H1 (cell line): ENCODE data around the gene RMND5B. TPM values are rescaled to one million over a fixed set of nuclear protein-coding genes. Genes with fewer than 3 reads are reported as not detected.
A peak's percentile ranks its signal among the peaks of the same experiment; 100 is the strongest.

Experiments used
- ATF3 ChIP-seq: IDR thresholded peaks from 2 replicates; pipeline ENCODE4 v1.6.1; 2011; ENCODE audit warnings: low read depth, mild to moderate bottlenecking, low read length; ENCODE audit not compliant: insufficient read depth
- CHD7 ChIP-seq: fragments of 300-600 bp; sonication (generic); IDR thresholded peaks from 2 replicates; pipeline ENCODE4 v1.7.1; 2012; ENCODE audit warnings: low read length, moderate library complexity, mild to moderate bottlenecking, inconsistent platforms; ENCODE audit not compliant: insufficient replicate concordance
- CTCF ChIP-seq, 3 experiments: IDR thresholded peaks; 1 replicate in 2 of 3; 2 replicates in 1 of 3; pipeline versions ENCODE4 v1.5.1 to v1.6.1; 2011; ENCODE audit warnings: low read length in 3 of 3, mild to moderate bottlenecking in 3 of 3, inconsistent platforms in 2 of 3, low read depth in 1 of 3, moderate library complexity in 1 of 3; ENCODE audit not compliant: insufficient read depth in 1 of 3; ENCODE audit errors: control extremely low read depth in 1 of 3
- JUND ChIP-seq: IDR thresholded peaks from 2 replicates; pipeline ENCODE4 v1.6.1; 2011; ENCODE audit warnings: mild to moderate bottlenecking, improper control_type of control experiment, low read length
- polyA plus RNA-seq, 7 experiments: library from polyadenylated mRNA; depleted of rRNA in 3 of 7; stranded (reverse) in 5 of 7; unstranded in 2 of 7; fragments of >200 nt in 5 of 7; fragments of 200-250 nt in 2 of 7; gene quantifications; 1 replicate in 5 of 7; 2 replicates in 1 of 7; 4 replicates in 1 of 7; pipeline versions ENCODE4 v1.2.1 to v1.2.3, GENCODE V29; 2011 to 2013; ENCODE audit warnings: missing spikeins in 2 of 7, mixed read lengths in 2 of 7
- total RNA-seq: library from RNA; stranded (reverse); fragmentation: NEBNext Ultra II Directional; extraction: Animal tissue kit (Norgen Biotek cat#: 25700); gene quantifications from 2 replicates; pipeline ENCODE4 v1.2.1, GENCODE V29; 2021

RMND5B gene
- total and polyA plus RNA-seq, 2 of the 8 experiments (the other 6 are each of a cell fraction or from before 2014, with no cell fraction given): 75.9 to 90.2 TPM

GRCh38 chr5:178112545-178112944 lies 18.3 kb upstream of the RMND5B start (continued):
- TF ChIP-seq CHD7 (no peak), CTCF (IDR thresholded peaks at IDR 0.05; ENCODE audit: control extremely low read depth in 1 of 3, insufficient read depth in 1 of 3, low read depth in 1 of 3, low read length in 3 of 3) (no peak), ATF3 (no peak), JUND (0 out of 2 replicates have a peak, but pooled peaks have one; percentile 22)
